ENCODE data around the gene ENPEP.
"Not testable (repeated sequence)": the region's sequence is repeated elsewhere in the genome, so short reads cannot be mapped to it uniquely, and the experiment has no call there.

GRCh38 chr4:110437292-110437691, 38.7 kb upstream of the ENPEP start:
- not testable (repeated sequence) for TF ChIP-seq CTCF, POLR2AphosphoS5 (IDR thresholded peaks at IDR 0.05)

All from transverse colon (tissue), 4 donors.